NCI-H1694 treated with DMSO at 0.1 percent for 48 hours (cell line): ENCODE measurements around the gene PMFBP1.

Source experiments
- DNase-seq: peaks from one replicate; lab custom pipeline; 2025; lab: John Stamatoyannopoulos, UW

PMFBP1 gene

DNA sequence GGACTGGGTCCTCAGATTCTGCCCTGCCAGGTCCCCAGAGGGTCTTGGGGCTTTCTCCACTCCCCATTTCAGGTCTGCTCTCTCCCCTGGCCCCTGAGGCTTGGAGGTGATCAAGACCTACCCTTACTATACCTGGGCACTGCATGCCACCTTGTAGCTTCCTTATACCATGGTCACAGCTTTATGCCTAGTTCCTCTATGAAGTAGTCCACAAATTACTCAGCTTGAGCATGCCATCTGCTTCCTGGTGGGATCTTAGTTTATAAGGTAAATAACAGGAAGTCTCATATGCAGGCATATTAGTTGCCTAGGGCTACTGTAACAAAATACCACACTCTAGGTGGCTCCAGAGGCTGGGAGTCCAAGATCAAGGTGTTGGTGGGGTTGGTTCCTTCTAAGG, 11.0 kb upstream of the PMFBP1 start:
- no peak for DNase-seq

DNA sequence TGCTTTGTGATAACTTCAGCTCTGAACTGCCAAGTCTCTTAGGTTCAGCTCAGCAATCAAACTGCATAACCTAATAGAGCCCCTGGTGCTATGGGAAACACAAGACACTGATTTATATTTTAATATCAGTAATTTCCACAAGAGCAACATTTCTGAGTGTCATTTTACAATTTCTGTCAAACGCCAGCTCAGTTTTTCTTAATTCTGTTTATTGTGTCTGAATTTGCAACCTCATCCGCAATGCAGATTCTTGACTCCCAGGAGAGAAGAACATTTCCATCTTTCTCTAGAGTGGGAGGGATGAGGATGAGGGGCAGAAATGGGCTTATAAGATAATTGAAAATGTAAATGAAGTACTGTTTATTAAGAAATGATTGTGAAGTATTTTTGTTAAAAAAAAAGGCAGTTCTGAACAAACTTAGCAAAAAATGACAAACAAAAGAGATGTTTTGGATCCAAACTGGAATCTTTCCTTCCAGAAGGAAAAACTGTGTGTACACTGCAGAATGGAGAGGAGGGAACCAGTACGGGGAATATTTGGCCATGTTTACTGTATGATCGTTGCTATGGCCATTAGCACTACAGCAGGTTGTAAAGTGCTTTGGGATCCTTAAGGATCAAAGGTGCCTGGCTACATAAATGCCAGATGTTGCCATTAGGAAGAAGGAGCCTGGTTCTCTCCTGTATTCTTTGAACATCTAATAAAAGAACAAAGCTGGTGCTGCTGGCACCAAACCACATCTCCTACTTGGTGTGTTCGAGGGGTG, 7.4 kb upstream of the PMFBP1 start:
- no peak for DNase-seq

DNA sequence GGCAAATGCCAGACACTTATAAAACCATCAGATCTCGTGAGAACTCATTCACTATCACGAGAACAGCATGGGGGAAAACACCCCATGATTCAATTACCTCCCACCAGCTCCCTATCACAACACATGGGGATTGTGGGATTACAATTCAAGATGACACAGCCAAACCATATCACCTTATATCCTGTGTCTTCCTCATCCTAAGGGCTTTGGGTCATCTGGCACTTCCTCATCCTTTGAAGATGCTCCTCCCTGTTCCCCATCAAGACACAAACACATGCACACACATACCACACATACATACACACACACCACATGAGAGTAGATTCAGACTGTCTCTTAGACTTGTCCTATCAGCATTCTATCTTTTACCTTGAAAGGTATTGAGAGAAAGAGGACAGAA, 2.8 kb upstream of the PMFBP1 start:
- DNase-seq: no peak

DNA sequence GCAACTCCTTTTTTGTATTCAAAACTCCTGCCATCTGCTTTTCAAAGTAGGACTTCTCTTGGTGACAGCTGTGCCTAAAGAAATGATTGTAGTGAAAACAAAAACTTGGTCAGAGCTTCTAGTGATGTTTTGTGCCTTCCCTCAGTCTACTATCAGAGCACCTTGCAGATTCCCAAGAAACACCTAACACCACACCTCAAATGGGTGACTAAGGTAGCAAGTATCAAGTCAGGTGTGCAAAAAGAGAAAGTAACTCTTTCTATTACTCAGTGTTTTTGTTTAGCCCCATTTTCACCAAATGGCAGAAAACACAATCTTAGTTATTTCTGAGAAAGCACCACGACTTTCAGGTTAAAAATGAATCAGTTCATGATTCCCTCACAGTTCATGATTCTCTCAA, 2.0 kb upstream of the PMFBP1 start:
- peak; percentile 25 for DNase-seq

DNA sequence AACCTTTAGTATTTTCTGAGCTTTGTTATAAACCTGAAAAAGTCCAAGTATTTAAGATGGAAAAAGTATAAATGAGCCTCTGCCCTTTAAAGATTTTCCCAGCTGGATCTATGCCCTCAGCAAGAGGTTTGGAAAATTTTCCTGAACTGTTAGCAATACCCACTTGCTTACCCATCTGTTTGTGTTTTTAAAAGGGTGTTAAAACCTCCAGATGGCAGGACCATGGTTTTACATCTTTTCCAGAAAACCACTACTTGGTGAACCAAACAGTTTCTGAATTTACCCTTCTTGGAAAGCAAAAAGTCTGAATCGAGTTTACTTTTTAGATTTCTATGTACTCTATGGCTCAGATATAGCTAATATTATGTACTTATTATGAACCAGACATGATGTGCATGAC, 719 bp downstream of the PMFBP1 start:
- peak; percentile 79 for DNase-seq

DNA sequence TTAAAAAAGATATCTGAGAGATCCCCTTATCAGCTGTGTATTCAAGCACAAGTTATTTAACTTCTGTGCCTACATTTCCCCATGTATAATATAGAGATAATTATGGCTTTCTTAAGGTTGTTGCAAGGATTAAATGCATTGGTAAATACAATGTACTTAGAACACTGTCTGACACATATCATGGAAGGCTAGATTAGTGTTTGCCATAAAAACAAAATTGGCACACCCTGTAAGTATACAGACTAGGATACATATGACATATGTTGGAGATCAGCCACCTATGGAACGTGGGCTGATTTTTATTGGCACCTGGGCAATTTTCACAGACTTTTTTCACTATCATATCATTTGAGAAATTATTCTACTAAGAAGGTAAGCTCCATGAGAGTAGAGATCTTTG, 2.2 kb downstream of the PMFBP1 start:
- no peak for DNase-seq

DNA sequence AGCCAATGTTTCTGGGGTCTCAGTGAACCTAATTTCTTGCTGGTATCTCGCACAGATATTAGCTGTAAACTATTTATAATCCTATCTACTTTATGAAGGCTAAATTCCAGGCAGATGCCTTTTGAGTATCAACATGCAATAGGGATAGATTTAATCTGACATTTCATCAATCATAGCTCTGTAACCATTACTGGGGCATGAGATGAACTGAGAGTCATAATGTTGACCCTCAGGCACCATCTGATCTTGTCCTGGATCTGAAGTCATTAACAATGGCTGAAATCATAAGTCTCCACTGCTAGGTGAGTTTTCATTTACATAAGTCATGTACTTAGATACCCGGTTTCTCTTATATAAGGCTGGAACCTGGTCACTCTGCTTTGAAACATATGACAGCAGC, 3.6 kb downstream of the PMFBP1 start:
- DNase-seq: no peak

DNA sequence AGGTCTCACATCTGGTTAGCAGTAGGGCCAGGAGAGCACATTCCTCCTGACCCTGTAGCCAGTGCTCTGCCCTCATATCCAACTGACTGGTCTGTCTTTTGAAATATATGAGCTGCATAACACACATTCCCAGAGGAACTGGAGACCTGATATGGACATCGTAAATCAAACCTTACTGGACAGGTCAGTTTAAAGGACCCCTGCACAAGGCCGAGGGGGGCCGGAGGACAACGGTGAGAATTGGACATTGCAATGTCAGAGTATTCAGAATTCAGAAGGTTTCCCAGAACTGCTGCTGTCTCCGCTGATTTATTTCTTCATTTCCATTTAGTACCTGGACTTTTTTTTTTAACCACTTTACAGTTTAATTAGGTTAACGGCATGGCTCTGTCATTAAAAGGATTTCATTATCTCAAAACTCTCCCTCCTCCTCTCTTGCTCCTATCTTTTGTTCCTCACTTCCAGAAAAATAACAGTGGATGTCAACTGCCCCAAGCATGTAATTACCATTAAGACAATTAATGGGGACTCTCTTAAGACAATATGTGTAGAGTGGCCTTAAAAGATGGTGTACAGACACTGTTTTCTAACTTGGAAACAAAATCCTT, 4.9 kb downstream of the PMFBP1 start:
- DNase-seq: no peak

DNA sequence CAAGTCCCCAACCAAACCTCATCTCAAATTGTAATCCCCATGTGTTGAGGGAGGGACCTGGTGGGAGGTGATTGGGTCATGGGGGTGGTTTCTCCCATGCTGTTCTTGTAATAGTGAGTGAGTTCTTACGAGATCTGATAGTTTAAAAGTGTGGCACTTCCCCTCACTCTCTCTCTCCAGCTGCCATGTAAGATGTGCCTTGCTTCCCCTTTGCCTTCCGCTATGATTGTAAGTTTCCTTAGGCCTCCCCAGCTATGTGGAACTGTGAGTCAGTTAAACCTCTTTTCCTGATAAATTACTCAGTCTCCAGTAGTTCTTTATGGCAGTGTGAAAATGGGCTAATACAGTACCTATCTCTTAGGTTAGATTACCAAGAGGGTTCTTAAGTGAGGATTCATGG, 5.8 kb downstream of the PMFBP1 start:
- DNase-seq: no peak

DNA sequence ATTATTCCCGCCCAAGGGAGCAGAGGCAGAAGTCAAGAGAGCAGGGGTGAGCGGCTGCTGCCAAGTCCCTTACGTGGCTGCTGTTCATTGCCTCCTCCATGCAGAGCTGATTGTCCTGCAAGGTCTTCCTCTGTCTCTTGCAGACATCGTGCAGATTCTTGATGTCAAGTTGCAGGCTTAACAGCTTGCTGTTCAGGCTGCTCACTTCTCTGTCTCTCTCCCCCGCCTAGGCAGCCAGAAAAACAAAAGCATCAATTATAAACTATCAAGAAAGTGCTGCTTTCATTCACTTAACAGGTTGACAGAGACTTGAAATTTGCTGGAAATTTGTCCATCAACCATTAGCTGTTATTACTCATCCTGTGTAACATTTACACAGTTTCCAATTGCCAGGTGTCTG, 7.3 kb downstream of the PMFBP1 start:
- no peak for DNase-seq

DNA sequence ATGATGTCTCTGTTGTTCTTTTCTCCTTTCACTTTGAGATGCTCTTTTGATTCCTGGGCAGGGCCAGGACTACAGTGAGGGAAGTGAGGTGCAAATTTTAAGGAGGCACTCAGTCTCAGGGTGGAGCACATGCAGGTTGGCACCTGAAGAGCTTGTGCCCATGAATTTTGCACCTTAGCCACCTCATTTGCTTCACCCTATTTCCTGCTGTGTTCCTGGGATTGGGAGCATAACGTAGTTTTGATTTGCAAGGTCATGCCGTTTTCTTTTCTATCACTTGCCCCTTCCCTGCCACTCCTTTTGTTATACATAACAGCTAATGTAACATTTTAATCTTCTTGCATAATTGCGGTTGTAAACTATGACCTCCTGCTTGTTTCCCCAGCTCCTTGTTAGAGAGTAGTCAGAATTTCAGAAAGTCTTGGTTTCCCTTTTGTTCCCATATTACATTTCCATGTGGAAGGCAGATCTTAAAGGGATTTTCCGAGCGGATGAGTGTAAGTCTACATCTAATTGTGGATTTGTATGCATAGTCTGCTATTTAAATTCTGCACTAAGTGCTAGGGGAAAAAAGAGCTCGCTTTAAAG, 9.8 kb downstream of the PMFBP1 start:
- DNase-seq: no peak

DNA sequence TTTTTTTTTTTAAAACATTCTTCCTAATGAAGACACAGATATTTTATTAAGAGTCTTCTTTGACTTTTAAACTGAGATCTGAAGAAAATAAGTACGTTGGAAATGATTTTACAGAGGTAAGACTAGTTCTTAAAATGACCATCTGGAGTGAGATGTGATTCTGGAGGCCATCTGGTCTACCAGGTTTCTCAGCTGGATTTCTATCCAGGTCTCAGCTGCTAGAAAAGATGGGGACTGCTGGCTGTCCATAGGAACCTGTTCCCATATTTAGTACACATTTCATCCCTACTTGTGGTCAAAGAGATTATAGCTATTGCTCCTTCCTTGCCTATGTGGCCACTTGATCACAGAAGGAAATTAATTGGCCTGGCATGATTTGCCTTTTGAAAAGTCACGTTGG, 12.2 kb downstream of the PMFBP1 start:
- DNase-seq: peak; percentile 38

DNA sequence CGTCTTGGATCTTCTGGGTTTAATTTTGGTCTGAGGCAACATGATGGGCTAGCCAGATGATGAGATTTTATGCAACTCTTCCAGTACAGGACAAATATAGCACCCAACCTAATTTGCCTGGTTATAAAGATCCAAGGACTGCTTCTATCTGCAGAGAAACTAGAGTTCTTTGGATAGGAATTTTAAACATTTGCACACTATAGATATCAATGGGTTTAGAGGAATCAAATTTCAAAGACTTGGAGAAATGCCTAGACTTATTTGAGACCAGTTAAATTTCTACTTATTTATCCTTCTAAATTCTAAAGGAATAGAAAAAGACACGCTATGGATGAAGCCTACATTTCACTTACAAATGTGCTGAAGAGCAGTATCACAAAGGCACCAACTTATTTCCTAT, 12.6 kb downstream of the PMFBP1 start:
- no peak for DNase-seq

DNA sequence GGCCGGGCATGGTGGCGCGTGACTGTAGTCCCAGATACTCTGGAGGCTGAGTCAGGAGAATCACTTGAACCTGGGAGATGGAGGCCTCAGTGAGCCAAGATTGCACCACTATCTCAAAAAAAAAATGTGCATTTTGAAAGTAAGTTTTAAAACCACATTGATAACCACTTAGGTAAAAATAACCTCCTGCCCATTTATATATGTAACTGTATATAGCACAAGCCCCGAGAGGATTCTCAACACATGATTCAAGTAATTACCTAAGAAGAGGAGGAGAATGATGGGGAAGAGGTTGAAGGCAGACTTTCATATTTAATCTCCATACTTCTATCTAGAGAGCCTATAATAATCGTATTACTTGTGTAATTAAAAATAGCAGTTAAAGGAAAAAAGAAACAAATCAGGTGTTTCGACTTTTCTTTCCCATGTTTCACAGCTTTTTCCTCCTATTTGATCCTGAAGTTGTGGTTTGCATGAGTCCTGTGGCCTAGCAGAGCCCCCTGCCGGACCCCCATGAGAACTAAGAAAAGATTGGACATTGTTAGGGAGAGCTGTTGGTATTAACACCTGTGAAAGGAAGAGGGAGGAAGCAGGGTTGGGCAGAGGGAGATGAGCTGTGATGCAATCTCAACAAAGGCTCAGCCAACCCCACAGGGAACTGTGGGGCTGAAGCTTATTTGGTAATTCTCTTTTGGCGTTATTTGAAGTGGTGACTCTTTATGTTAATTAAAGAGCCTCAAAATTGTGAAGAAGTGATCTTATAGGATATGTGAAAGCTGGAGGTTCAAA, 22.1 kb downstream of the PMFBP1 start:
- DNase-seq: no peak

DNA sequence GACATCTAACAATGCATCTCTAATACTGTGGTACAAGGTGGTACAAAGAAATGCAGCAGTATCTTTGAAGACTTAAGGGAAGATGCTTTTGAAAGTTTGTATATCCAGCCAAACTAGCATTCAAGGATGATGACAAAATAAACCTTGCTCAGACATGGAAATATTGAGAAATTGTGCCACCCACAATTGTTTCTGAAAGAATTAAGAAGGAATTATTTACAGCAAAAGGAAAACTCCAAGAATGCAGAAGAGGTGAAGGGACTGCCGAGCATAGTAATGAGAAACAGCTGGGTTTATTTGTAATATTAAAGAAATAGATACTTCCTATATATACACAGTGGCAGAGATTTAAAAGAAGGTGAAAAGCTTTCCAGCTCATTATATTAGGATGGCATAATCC, 29.5 kb downstream of the PMFBP1 start:
- no peak for DNase-seq

DNA sequence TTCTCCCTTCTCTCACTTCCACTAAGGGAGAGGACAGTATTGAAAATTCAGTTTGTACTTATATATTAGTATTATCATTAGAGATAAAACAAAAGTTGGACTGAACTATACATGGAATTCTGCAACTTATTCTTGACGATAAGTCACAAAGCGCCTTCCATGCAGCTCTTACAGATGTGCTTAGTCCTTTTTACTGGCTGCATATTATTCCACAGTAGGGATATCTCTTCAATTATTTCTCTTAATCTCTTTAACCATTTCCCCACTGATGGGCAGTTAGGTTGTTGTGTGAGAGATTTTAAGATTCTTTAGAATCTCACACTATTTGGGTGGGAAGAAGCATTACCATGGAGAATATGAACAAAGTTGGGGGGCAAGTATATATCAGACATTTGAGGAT, 32.0 kb downstream of the PMFBP1 start:
- no peak for DNase-seq

DNA sequence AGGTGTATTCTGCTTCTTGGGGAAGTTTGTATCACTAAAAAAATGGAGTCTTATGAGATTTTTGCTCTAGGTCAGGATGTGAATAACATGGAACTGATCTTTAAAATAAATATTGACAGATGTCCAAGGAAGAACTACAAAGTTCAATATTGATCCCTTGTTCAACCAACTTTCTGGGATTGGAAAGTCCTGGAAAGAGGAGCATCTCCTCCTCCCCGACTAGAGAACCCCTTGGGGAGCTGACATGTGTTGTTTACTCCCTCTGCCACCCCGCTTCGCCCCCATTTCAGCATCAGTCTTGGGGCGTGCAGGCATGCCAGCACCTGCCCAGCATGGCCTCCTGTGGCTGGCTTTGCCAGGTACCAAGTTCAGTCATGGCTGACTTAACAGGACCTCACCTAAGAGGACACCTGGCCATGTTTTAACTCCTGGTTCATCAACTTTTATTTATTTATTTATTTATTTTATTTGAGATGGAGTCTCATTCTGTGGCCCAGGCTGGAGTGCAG, 33.8 kb downstream of the PMFBP1 start:
- no peak for DNase-seq

DNA sequence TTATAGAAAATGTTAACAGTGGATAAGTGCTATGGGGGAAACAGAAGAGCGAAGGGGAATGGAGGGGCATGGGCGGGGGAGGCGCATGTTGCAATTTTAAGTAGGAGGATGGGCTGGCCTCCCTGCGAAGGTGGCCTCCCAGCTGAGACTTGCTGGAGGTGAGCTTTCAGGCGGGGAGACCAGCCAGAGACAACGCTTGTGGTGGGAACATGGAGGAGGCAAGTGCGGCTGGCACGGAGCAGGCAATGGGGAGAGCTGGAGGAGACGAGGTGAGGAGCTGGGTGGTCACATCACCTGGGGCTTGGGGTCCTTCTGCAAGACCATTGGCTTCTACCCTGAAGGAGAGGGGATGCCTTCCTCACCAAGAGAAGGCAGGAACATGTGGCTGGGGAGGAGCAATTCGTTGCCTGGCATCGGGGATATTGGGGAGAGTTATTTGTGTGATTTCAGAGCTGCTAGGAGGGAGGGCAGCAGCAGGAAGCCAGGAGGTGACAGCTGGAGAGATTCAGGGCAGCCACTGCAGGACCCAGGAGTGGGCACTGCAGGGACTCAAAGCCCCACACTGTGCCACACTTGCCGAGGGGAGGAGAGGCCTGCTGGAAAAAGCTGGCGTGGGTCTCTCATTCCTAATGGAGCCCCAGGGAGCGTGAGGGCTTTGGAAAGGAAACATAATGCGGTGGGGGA, 34.4 kb downstream of the PMFBP1 start:
- no peak for DNase-seq

DNA sequence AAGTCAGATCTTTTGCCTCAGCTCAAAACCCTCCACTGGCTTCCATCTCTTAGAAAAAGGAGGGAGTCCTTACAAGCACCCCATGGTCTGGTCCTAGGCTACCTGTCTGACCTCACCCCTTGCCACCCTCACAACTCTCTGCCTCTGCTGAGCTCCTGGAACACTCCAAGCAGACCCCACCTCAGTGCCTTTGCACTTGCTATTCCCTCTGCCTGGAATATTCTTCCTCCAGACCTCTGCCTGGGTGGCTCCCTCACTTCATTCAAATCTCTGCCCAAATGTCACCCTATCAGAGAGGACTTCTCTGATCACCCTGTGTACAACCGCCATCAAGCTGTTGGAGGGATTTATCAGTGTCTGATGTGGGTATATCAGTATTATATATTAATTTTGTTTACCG, 37.4 kb downstream of the PMFBP1 start:
- DNase-seq: no peak

DNA sequence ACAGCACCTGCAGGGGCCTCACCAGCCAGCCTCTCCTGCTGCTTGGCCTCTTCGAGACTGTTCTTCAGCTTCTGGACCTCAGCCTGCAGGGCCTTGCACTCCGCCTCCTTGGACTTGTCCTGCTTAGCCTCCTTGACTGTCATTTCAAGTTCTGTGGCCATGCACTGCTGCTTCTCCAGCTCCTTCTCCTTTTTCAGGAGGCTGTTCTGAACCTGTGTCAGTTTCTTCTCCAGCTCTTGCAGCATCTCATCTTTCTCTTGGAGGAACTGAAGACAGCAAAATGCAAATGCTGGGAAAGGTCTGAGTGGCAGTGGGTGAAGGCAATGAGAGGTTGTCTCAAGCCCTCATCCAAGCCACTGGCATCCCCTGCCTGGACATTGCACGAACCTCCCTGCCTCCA, 39.2 kb downstream of the PMFBP1 start:
- DNase-seq: no peak

DNA sequence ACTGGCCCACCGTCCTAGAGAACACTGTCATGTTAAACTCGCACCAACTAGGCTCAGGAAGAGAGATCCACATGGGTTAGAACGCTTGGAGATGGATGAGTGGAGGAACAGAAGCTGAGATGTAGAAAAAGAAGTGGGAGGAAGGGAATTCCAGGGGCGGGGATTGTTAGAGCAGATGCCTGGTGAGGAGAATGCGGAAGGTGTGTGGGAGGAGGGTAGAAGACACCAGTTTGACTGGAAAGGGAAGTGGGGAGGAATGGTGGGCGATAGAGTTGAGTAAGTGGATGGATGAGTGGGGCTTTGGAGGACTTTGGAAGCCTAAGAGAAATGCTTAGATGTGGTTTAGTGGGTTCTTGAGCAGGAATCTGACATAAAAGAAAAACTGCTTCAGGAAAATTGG, 40.9 kb downstream of the PMFBP1 start:
- DNase-seq: no peak
